CD8-positive, alpha-beta memory T cell (primary cell): ENCODE data around the gene TMEM184A. TPM values are rescaled to one million over a fixed set of nuclear protein-coding genes. Genes with fewer than 3 reads are reported as not detected.

Source experiments
- CTCF ChIA-PET: fragments of 350-600 bp; sonication (Branson Sonifier 250); formaldehyde crosslinking; loops from one replicate; lab custom pipeline; 2021; ENCODE audit warnings: antibody characterized with exemption; lab: Charles Lee
- POLR2A ChIA-PET: fragments of 350-600 bp; sonication (Branson Sonifier 250); formaldehyde crosslinking; loops from one replicate; lab custom pipeline; 2021; ENCODE audit warnings: antibody characterized with exemption; lab: Charles Lee
- DNase-seq, 5 donors: peaks; one replicate each; pipeline versions ENCODE4 v3.0.0 to v3.0.0-alpha.2; 2020 to 2022; ENCODE audit warnings: mixed read lengths in 1 of 5
- H3K27ac ChIP-seq: one replicate; pipeline ENCODE4 v1.7.0; 2013; ENCODE audit warnings: low read depth, mild to moderate bottlenecking, low read length, moderate library complexity
- H3K27me3 ChIP-seq: 2 replicates; pipeline ENCODE4 v1.7.0; 2013; ENCODE audit warnings: low read length, mild to moderate bottlenecking; ENCODE audit not compliant: insufficient read depth, poor library complexity, severe bottlenecking
- H3K36me3 ChIP-seq: 2 replicates; pipeline ENCODE4 v1.7.0; 2013; ENCODE audit warnings: mild to moderate bottlenecking, low read length, moderate library complexity; ENCODE audit not compliant: insufficient read depth
- H3K4me1 ChIP-seq: 2 replicates; pipeline ENCODE4 v1.7.0; 2013; ENCODE audit warnings: mild to moderate bottlenecking, low read length, moderate library complexity; ENCODE audit not compliant: insufficient read depth
- H3K4me3 ChIP-seq: 2 replicates; pipeline ENCODE4 v1.7.0; 2013; ENCODE audit warnings: mild to moderate bottlenecking, low read length
- H3K9me3 ChIP-seq: 2 replicates; pipeline ENCODE4 v1.7.0; 2013; ENCODE audit warnings: mild to moderate bottlenecking, low read length
- H3K27ac Mint-ChIP-seq, 8 donors: one replicate each; pipeline ENCODE4 v1.8.0; 2020 to 2021; ENCODE audit warnings: mixed read lengths in 8 of 8, mild to moderate bottlenecking in 6 of 8, inconsistent platforms in 3 of 8, moderate library complexity in 3 of 8
- H3K27me3 Mint-ChIP-seq, 2 donors: one replicate each; pipeline ENCODE4 v1.8.0; 2020 to 2021; ENCODE audit warnings: mixed read lengths in 2 of 2, mild to moderate bottlenecking in 1 of 2, moderate library complexity in 1 of 2
- H3K36me3 Mint-ChIP-seq, 3 donors: one replicate each; pipeline ENCODE4 v1.8.0; 2020 to 2021; ENCODE audit warnings: mixed read lengths in 3 of 3, inconsistent platforms in 1 of 3, mild to moderate bottlenecking in 1 of 3
- H3K4me1 Mint-ChIP-seq, 3 donors: one replicate each; pipeline ENCODE4 v1.8.0; 2020 to 2021; ENCODE audit warnings: mixed read lengths in 3 of 3, inconsistent platforms in 1 of 3, mild to moderate bottlenecking in 1 of 3
- H3K4me3 Mint-ChIP-seq, 7 donors: one replicate each; pipeline ENCODE4 v1.8.0; 2020 to 2021; ENCODE audit warnings: mixed read lengths in 7 of 7, mild to moderate bottlenecking in 6 of 7, moderate library complexity in 4 of 7, inconsistent platforms in 2 of 7
- H3K9me3 Mint-ChIP-seq, 5 donors: one replicate each; pipeline ENCODE4 v1.8.0; 2020 to 2022; ENCODE audit warnings: mixed read lengths in 5 of 5, mild to moderate bottlenecking in 3 of 5, moderate library complexity in 2 of 5, inconsistent platforms in 1 of 5
- polyA plus RNA-seq: library from polyadenylated mRNA; unstranded; fragments of 300-500 nt; fragmentation: Illumina TruSeq; gene quantifications from one replicate; pipeline ENCODE4 v1.2.3, GENCODE V29; 2021
- total RNA-seq, 2 experiments: library from RNA; stranded (reverse); gene quantifications; one replicate each; pipeline ENCODE4 v1.2.3, GENCODE V29; 2021

The TMEM184A gene
- total and polyA plus RNA-seq, 3 experiments from 2014 or later = not detected

- H3K27ac Mint-ChIP-seq = peak overlapping the region in 6 of 8 donors; percentile 1 to 56 (median 32)
- peaks cover 10 to 13% (median 12%) of the 10 kb centered on the region in 3 donors for H3K4me1 Mint-ChIP-seq
- DNase-seq = peak; percentile 50 to 75 (median 62)
- H3K27me3 ChIP-seq = no peaks in the 10 kb centered on the region
- peaks cover 9% of the 10 kb centered on the region for H3K4me1 ChIP-seq
- no peaks in the 10 kb centered on the region for H3K36me3 ChIP-seq
- peak overlapping the region in 2 of 7 donors; percentile 17 to 54 for H3K4me3 Mint-ChIP-seq
- no peaks in the 10 kb centered on the region for H3K27me3 Mint-ChIP-seq
- no peak overlapping the region for H3K4me3 ChIP-seq
- H3K9me3 Mint-ChIP-seq = no peaks in the 10 kb centered on the region
- H3K9me3 ChIP-seq = no peaks in the 10 kb centered on the region
- POLR2A ChIA-PET = no interaction called here
- CTCF ChIA-PET = interaction anchor here (0.8 to 1.5 kb wide), 4 partner anchors 769 to 893 kb away, joined by 3 to 12 read pairs (median 4); no protein-coding TSS in a partner anchor
- no peak overlapping the region for H3K27ac ChIP-seq
- peaks cover 0 to 2% (median 0%) of the 10 kb centered on the region in 3 donors for H3K36me3 Mint-ChIP-seq
Observed at GRCh38 chr7:1579481-1580421, 23.7 kb upstream of the TMEM184A start.

- ChIA-PET POLR2A (no interaction called here), CTCF (interaction anchor here (0.9 to 1.5 kb wide), 3 partner anchors 770 to 894 kb away, joined by 3 to 12 read pairs (median 4); no protein-coding TSS in a partner anchor)
- Histone ChIP-seq H3K9me3 (no peaks in the 10 kb centered on the region), H3K36me3 (no peaks in the 10 kb centered on the region), H3K27me3 (no peaks in the 10 kb centered on the region), H3K4me3 (no peak overlapping the region), H3K27ac (no peak overlapping the region), H3K4me1 (peaks cover 9% of the 10 kb centered on the region)
- Mint-ChIP-seq H3K9me3 (no peaks in the 10 kb centered on the region), H3K27me3 (no peaks in the 10 kb centered on the region), H3K36me3 (peaks cover 0 to 2% (median 0%) of the 10 kb centered on the region in 3 donors), H3K27ac (peak overlapping the region in 2 of 8 donors; percentile 57 to 81), H3K4me1 (peaks cover 10 to 13% (median 12%) of the 10 kb centered on the region in 3 donors), H3K4me3 (no peak overlapping the region)
- no peak for DNase-seq
Observed at GRCh38 chr7:1578513-1578912, 22.5 kb upstream of the TMEM184A start.

GRCh38 chr7:1576521-1577253 lies 20.7 kb upstream of the TMEM184A start:
- Mint-ChIP-seq H3K36me3 (peaks cover 0 to 2% (median 0%) of the 10 kb centered on the region in 3 donors), H3K27me3 (no peaks in the 10 kb centered on the region), H3K27ac (no peak overlapping the region), H3K4me1 (peaks cover 16 to 21% (median 20%) of the 10 kb centered on the region in 3 donors), H3K4me3 (peak overlapping the region in 1 of 7 donors; percentile 58), H3K9me3 (no peaks in the 10 kb centered on the region)
- no peak overlapping the region for H3K27ac ChIP-seq
- H3K9me3 ChIP-seq = no peaks in the 10 kb centered on the region
- H3K4me3 ChIP-seq = no peak overlapping the region
- H3K36me3 ChIP-seq = no peaks in the 10 kb centered on the region
- ChIA-PET CTCF (no interaction called here), POLR2A (no interaction called here)
- no peak for DNase-seq
- H3K4me1 ChIP-seq = peaks cover 9% of the 10 kb centered on the region
- H3K27me3 ChIP-seq = no peaks in the 10 kb centered on the region

GRCh38 chr7:1575809-1576208 lies 19.8 kb upstream of the TMEM184A start:
- no peaks in the 10 kb centered on the region for H3K27me3 ChIP-seq
- H3K4me3 ChIP-seq = no peak overlapping the region
- DNase-seq = no peak
- POLR2A ChIA-PET = no interaction called here
- Mint-ChIP-seq H3K4me1 (peaks cover 20 to 27% (median 25%) of the 10 kb centered on the region in 3 donors), H3K27ac (no peak overlapping the region), H3K4me3 (no peak overlapping the region), H3K27me3 (no peaks in the 10 kb centered on the region), H3K36me3 (peaks cover 0 to 2% (median 0%) of the 10 kb centered on the region in 3 donors), H3K9me3 (no peaks in the 10 kb centered on the region)
- H3K9me3 ChIP-seq = no peaks in the 10 kb centered on the region
- peaks cover 17% of the 10 kb centered on the region for H3K4me1 ChIP-seq
- H3K27ac ChIP-seq = no peak overlapping the region
- H3K36me3 ChIP-seq = no peaks in the 10 kb centered on the region
- CTCF ChIA-PET = no interaction called here

GRCh38 chr7:1572111-1572822 lies 16.3 kb upstream of the TMEM184A start:
- POLR2A ChIA-PET = no interaction called here
- H3K9me3 Mint-ChIP-seq = no peaks in the 10 kb centered on the region
- no peaks in the 10 kb centered on the region for H3K9me3 ChIP-seq

GRCh38 chr7:1569833-1570632 lies 14.0 kb upstream of the TMEM184A start, which contains the start of gene PSMG3:
TSS of gene PSMG3 (minus strand) at chr7:1570032. CDS start at chr7:1569339, 693 bp downstream.
- DNase-seq = peak; percentile 78 to 89 (median 83)
- POLR2A ChIA-PET = interaction anchor here (0.6 to 1.2 kb wide), 3 partner anchors 38 to 784 kb away, joined by 4 to 6 read pairs (median 5); partner anchors contain the start of gene EIF3B
- H3K36me3 Mint-ChIP-seq = peaks cover 0 to 27% (median 2%) of the 10 kb centered on the region in 3 donors

More at GRCh38 chr7:1572111-1572822, 16.3 kb upstream of the TMEM184A start:
- Mint-ChIP-seq H3K4me3 (peak overlapping the region in 4 of 7 donors; percentile 16 to 92 (median 64)), H3K36me3 (peaks cover 0 to 9% (median 0%) of the 10 kb centered on the region in 3 donors), H3K4me1 (peaks cover 20 to 36% (median 33%) of the 10 kb centered on the region in 3 donors), H3K27ac (peak overlapping the region in 7 of 8 donors; percentile 1 to 73 (median 55)), H3K27me3 (peaks cover 0 to 1% of the 10 kb centered on the region in 2 donors)
- Histone ChIP-seq H3K4me3 (no peak overlapping the region), H3K27ac (no peak overlapping the region), H3K27me3 (no peaks in the 10 kb centered on the region), H3K36me3 (peaks cover 7% of the 10 kb centered on the region), H3K4me1 (peaks cover 17% of the 10 kb centered on the region)
- no peak for DNase-seq
- CTCF ChIA-PET = no interaction called here

More at GRCh38 chr7:1569833-1570632, 14.0 kb upstream of the TMEM184A start, which contains the start of gene PSMG3:
- Histone ChIP-seq H3K27ac (peak within 1 kb of the TSS; percentile 84), H3K4me1 (peaks cover 17% of the 10 kb centered on the region), H3K9me3 (no peaks in the 10 kb centered on the region), H3K27me3 (no peaks in the 10 kb centered on the region), H3K36me3 (peaks cover 8% of the 10 kb centered on the region), H3K4me3 (peak within 1 kb of the TSS; percentile 89)
- Mint-ChIP-seq H3K4me1 (peaks cover 20 to 36% (median 34%) of the 10 kb centered on the region in 3 donors), H3K27me3 (peaks cover 0 to 3% of the 10 kb centered on the region in 2 donors), H3K4me3 (peak within 1 kb of the TSS; percentile 83 to 93 (median 88)), H3K27ac (peak within 1 kb of the TSS; percentile 84 to 98 (median 96)), H3K9me3 (no peaks in the 10 kb centered on the region)
- CTCF ChIA-PET = no interaction called here
